ENCODE data around the gene RTL9.

The RTL9 gene

DNA sequence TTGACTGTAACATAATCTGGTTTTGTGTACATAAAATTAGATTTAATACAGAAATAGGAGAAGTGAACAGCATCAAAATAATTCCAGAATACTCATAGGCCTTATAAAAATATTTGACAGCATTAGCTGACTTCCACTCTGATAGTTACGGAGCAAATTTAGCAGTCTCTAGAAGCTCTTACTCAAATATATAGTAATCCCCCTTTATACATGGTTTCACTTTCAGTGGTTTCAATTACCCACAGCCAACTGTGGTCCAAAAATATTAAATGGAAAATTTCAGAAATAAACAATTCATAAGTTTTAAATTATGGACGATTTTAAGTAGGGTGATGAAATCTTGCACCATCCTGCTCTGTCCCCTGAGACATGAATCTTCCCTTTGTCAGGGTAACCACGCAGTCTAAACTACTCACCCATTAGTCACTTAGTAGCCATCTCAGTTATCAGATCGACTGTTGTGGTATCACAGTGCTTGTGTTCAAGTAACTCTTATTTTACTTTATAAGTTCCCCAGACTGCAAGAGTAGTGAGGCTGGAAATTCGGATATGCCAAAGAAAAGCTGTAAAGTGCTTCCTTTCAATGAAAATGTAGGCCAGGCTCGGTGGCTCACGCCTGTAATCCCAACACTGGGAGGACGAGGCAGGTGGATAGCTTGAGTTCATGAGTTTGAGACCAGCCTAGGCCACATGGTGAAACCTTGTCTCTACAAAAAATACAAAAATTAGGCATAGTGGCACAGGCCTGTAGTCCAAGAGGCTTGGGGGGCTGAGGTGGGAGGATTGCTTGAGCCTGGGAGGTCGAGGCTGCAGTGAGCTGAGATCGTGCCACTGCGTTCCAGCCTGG is 17.2 kb upstream of the RTL9 start:
- DNase-seq (ENCODE audit: low read depth in 2 of 2): no peak

- no peak for DNase-seq (ENCODE audit: low read depth in 2 of 2)
These were observed 12.0 kb upstream of the RTL9 start for GRCh38 chrX:110346681-110347080.

DNA sequence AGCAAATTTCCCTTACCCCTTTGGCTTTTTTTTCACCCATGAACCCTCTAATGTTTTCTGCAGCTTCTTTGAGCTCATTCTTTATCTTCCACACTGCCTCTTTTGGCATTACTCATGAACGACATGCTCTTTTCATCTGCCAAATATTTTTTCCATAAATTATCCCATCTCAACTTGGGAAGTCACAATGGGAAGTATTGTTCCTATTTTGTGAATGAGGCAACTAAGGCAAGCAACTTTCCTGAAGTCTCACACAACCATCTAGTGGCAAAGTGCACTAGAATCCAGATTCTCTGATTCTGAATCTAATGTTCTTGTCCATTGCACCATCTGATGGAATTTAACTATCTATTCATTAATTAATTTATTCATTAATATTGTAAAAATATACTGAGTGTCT is 625 bp downstream of the RTL9 start:
- no peak for DNase-seq (ENCODE audit: low read depth in 2 of 2)

- DNase-seq (ENCODE audit: low read depth in 2 of 2): no peak
These were observed 4.6 kb downstream of the RTL9 start for GRCh38 chrX:110363244-110363643.

DNA sequence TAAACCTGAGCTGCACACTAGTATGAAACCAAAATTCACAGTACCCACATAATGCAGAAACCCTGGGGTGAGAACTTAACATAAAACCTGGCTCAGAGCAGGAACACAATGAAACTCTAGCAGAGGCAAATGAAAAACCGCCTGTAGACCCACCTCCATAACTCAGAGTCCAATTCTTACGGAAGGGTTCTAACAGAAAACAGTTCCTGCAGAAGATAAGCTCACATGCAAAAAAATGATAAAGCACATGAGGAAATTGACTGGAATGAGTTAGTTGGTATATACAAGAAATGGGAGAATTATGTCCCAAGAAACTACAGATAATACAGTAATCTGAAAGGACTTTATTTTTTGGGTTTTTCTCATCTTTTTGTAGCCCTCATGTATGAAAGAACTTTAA is 14.7 kb downstream of the RTL9 start:
- DNase-seq (ENCODE audit: low read depth in 2 of 2): no peak

DNA sequence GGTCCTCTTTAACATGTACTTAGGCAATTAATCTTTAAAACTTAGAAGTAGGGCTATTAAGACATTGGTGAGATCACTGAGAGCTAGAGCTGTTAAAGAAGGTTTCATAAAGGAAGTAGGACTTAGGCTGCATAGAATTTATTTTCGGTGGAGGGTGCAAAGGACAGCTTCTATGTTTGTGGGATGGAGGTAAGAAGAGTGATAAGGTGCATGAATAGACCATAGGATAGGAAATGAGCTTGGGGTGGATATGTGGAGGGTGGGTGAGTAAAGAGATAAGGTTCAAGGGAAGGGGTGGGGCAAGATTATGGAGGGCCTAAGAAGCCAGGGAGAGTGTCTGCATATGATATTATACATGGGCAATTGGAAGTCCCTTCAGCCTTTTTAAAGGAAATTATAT is 15.9 kb downstream of the RTL9 start:
- DNase-seq (ENCODE audit: low read depth in 2 of 2): no peak

GRCh38 chrX:110381216-110381615 is 22.6 kb downstream of the RTL9 start:
- DNase-seq (ENCODE audit: low read depth in 2 of 2): no peak

DNA sequence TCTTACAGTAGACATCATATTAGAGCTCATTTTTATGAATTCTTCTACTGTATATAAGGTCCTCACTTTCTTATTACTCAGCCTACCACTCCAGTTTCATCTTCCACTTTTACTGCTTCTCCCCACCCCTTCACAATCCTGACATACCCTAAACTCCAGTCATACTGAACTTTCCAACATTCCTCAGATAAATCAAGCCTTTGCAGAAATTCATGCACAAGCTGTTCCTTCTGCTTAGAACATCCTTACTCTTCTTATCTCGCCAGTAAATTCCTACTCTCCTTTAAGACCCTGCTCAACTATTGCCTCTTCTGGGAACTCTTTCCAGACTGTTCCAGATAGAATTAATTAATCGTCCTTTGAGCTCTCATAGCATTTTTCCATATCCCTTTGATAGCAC is 24.8 kb downstream of the RTL9 start:
- DNase-seq (ENCODE audit: low read depth in 2 of 2): no peak

DNA sequence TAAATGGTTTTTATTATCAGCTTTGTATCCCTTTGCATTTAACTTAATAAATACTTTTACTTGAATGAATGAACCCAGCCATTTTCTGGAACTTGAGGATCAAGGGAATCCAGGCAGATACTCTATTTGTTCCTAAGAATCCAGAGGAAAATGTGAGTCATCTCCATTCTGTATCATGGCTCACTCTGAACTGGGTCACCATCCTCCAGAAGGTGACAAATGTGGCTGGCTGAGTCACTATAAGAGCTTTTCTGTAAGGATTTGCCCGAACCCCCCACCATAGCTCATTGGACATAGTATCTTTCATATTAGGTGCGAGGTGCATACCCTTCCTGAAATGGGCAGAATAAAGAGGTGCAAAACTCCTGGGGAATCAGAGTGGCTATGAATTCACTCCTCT is 25.8 kb downstream of the RTL9 start:
- DNase-seq (ENCODE audit: low read depth in 2 of 2): no peak

GRCh38 chrX:110389570-110389969 is 30.9 kb downstream of the RTL9 start:
- no peak for DNase-seq (ENCODE audit: low read depth in 2 of 2)

DNA sequence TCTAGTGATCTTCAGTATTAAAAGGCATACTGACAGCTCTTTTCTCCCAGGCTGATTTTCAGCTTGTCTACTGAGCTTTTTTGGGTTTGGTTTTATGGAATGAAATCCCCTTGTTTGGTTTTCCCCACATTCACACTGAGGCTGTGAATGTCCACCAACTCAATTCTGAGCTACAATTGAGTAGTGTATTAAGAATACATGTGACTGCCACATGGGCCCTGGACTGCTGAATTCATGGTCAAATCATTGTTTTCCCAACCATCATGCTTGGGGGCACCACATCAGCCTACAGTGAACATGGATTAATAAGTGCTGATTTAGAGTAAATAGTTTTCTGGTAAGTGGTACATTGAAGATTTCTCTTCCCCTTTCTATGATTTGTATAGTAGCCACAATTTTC is 32.4 kb downstream of the RTL9 start:
- no peak for DNase-seq (ENCODE audit: low read depth in 2 of 2)

DNA sequence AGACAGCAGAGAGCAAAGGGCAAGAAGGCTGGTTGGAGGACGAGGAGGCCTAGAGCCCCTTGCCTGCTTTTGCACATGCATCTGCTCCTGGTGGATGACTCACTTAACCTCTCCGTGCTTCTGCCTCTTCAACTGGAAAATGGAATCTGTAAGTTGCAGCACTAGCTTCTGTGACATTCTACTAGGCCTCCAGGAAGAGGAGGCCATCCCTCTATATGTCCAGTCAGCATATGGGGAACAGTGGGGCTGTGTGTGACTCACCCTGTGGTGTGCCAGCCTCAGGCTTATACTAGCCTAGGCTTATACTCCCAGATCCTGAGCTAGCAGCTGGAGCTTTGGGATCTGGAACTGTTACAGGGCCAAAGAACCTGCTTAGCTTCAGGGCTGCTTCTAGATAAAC is 36.0 kb downstream of the RTL9 start:
- DNase-seq (ENCODE audit: low read depth in 2 of 2): no peak

- DNase-seq (ENCODE audit: low read depth in 2 of 2): no peak
These were observed 37.2 kb downstream of the RTL9 start for GRCh38 chrX:110395877-110396276.

DNA sequence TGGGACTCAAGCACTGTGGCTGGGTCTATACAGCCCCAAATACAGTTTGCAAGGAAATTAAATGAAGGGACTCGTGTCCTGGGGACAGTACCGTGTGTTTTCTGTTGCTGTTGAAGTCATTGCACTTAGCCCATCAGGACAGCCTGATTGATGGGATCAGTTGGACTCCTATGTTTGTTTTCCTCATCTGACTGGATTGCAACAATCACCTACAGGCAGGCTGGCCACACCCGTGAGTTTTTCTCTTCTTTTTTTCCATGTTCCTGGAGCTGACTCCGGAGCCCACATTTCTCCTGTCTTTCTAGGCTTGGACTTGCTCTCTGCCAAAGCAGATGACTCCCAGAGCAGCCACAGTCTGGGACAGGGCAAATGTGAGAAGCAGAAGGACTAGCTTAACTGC is 38.1 kb downstream of the RTL9 start:
- no peak for DNase-seq (ENCODE audit: low read depth in 2 of 2)

- DNase-seq (ENCODE audit: low read depth in 2 of 2): no peak
These were observed 38.7 kb downstream of the RTL9 start for GRCh38 chrX:110397339-110397738.

GRCh38 chrX:110397904-110398303 is 39.3 kb downstream of the RTL9 start:
- DNase-seq (ENCODE audit: low read depth in 2 of 2): no peak

DNA sequence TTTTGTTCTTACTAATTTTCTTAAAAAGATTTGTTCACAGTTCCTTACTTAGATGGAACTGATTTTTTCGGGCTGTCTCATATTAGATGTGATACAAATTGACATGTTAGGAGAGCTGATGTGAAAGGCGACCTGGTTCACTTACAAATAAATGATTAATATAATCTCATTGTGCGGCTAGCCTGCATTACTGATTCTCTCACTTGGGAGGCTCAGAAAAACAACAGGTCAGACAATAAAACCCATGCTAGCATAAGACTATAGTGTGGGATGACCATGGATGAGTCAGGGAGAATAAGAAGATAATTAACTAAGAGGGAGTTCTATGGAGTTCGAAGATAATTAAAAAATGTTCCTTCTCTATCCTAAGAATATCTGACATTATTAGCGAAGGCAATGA is 40.8 kb downstream of the RTL9 start:
- DNase-seq (ENCODE audit: low read depth in 2 of 2): no peak

GRCh38 chrX:110399966-110400365 is 41.3 kb downstream of the RTL9 start:
- no peak for DNase-seq (ENCODE audit: low read depth in 2 of 2)

DNA sequence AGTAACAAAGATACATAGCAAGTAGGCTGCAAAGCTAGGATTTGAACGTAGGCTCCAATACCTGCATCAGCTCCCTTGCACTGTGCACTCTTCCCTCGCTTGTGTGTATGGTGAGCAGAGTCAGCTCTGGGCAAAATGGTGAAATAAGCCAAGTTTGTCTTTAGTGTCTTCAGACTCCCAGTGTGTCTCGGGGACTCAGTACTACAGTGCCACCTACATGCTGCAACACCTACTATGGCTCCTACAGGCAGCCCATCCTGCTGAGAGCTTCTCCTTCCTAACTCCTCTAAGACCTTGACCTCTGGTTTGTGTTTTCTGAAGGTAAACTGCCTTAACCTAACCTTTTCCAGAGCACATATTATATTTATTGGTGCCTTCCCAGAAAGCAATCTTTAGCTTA is 42.5 kb downstream of the RTL9 start:
- no peak for DNase-seq (ENCODE audit: low read depth in 2 of 2)

DNA sequence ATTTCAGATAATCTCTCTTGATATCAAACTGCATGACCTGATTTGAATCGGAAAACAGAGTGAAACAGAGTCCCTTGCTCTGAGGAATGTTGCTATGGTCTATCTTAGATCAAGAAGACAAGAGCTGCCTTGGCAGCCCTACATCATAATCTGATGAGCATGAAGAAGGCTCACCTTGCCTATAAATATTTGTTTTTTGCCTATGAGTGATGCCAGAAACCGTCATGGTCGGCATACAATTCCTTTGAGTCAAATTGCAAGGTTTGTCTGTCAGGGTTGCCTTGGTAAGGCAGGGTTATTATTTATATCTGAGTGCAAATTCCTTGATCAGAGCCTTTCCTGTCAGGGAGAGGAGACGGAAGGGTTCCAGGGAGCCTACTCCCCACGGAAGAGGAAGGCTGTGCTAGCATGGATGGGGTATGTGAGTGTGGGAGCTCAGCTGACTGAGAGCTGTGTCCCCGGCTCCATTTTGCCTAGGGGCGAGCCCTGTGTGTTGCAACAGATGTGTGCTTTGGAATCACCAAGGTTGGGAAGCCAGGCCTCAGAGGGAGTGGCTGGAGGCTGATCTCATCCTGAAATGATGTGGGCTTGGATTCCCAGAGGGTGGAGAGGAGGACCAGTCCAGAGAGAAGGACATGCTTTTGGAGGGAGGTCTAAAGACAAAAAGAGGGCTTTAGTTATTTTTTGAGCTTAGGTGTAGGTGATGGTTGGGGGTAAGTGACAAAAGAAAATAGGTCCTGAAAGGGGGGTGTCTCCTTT is 43.6 kb downstream of the RTL9 start:
- no peak for DNase-seq (ENCODE audit: low read depth in 2 of 2)

DNA sequence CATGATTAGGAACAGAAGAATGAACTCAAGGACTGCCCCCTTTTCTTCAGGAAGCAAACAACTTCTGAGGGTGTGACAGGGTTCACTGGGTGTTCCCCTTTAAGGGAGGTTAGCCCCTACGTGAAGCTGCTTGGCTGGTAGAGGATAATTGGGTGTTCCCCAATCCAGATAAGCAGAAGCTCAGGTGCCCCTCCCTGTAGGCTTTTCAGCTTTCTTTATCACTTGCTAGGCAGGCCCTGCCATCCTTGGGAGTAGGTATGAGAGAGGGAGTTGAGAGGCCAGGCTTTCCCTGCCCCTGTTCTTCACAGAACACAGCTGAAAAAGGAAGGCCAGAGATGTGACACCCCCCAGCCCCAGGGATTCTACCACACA is 44.2 kb downstream of the RTL9 start:
- DNase-seq (ENCODE audit: low read depth in 2 of 2): no peak

DNA sequence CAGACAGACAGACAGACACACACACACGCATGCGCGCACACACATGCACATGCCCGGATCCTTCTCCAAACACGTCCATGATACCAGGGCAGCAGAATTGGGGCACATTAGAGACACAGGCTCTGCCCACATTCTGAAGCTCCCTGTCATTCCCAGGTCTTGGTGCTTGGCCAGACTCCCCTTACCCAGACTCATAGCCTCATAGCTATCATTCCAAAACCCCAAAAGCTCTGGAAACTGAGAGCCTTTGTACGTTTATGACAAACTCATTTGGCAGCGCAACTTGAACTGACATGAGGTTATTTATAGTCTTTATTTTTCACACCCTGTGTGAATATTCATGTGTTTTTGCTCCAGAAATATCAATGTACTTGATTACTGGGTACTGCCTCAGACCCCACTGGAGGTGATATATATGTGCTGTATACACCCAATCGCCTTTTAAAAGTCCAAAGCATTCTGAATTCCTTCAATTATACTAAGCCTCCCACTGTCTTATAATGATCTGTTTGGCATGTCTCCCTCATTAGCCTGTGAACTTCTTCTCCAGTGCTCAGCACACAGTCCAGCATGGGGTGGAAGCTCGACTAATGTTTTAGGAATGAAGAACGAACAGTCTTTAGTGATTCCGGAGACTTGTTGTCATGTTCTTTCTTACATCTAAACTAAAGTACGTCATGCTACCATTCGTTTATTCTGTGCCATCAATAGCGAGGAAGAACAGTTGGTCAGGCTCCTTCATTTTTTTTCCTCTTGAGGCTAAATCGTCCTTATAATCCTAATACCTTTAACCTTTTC is 45.0 kb downstream of the RTL9 start:
- no peak for DNase-seq (ENCODE audit: low read depth in 2 of 2)

DNA sequence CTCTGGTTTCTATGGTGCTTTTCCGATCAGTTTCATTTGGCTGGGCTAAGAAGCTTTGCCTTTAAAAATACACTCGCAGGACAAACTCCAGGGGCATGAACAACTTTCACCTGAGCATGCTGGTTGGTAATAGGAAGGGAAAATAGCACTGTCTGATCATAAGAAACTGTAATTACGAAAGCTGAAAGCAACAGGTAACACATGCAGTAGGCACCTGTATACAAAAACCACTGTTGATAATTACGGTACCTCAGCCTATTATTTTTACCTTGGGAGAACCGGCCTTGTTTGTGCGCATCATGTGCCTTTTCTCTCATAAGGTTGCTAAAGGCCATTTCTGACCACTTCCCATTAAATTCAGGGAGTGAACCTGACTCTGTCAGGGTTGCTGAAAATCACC is 45.7 kb downstream of the RTL9 start:
- DNase-seq (ENCODE audit: low read depth in 2 of 2): no peak
